Measurements from ENCODE around the gene KCNAB1. TPM values are rescaled to one million over a fixed set of nuclear protein-coding genes. Genes with fewer than 3 reads are reported as not detected.
"Not testable (repeated sequence)": the region's sequence is repeated elsewhere in the genome, so short reads cannot be mapped to it uniquely, and the experiment has no call there.

KCNAB1 gene
- total and polyA plus RNA-seq, 2 of the 8 experiments (the other 6 are each of a cell fraction or from before 2014, with no cell fraction given): 0.51 to 2.3 TPM

DNA sequence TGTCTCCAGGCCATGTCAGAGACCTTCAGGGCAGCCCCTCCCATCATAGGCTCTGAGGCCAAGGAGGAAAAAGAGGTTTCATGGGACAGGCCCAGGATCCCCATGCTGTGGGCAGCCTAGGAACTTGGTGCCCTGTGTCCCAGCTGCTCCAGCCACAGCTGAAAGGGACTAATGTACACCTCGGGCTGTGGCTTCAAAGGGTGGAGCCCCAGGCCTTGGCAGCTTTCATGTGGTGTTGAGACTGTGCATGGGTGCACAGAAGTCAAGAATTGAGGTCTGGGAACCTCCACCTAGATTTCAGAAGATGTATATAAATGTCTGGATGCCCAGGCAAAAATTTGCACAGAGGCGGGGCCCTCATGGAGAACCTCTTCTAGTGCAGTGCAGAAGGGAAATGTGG, 441.2 kb downstream of the KCNAB1 start (continued):
- no peak for TF ChIP-seq RAD21 (IDR thresholded peaks at IDR 0.05 in 1 of 2, conservative IDR thresholded peaks at IDR 0.05 in 1 of 2; ENCODE audit: low read depth in 2 of 2, low read length in 2 of 2)

DNA sequence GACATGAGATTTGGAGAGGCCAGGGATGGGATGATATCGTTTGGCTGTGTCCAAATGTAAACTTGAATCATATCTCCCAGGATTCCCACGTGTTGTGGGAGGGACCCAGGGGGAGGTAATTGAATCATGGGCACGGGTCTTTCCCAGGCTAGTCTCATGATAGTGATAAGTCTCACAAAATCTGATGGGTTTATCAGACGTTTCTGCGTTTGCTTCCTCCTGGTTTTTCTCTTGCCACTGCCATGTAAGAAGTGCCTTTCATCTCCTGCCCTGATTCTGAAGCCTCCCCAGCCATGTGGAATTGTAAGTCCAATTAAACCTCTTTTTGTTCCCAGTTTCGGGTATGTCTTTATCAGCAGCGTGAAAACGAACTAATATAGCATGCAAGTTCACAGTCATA, 442.1 kb downstream of the KCNAB1 start:
- H2BK12ac ChIP-seq (ENCODE audit: low read depth, low read length); H2AFZ ChIP-seq (ENCODE audit: low read length); FAIRE-seq; H3K4me1 ChIP-seq (replicated peaks in 1 of 4; ENCODE audit: control insufficient read depth in 3 of 4, insufficient read depth in 4 of 4, low read length in 3 of 4); H3K23me2 ChIP-seq (ENCODE audit: low read depth, low read length); H2BK120ac ChIP-seq (replicated peaks; ENCODE audit: low read depth, low read length); H3K27ac ChIP-seq (ENCODE audit: low read depth, low read length); H3K27me3 ChIP-seq (replicated peaks in 1 of 4; ENCODE audit: control insufficient read depth in 3 of 4, extremely low read depth in 1 of 4, insufficient read depth in 3 of 4, low read length in 3 of 4); H2BK15ac ChIP-seq (ENCODE audit: low read length); H3K9me3 ChIP-seq (ENCODE audit: insufficient read depth in 2 of 2, low read depth in 1 of 2, low read length in 1 of 2); H3K4me2 ChIP-seq (ENCODE audit: insufficient read depth in 1 of 2, low read depth in 2 of 2, low read length in 2 of 2); H4K8ac ChIP-seq (ENCODE audit: extremely low read depth, insufficient read depth, low read length); H2BK20ac ChIP-seq (ENCODE audit: low read length); H3K23ac ChIP-seq (ENCODE audit: insufficient read length); H3K4ac ChIP-seq (replicated peaks; ENCODE audit: insufficient read length, low read depth, low read length); H4K5ac ChIP-seq (ENCODE audit: insufficient read length, low read depth, low read length); H2AK5ac ChIP-seq (ENCODE audit: low read depth, low read length); H2BK5ac ChIP-seq (ENCODE audit: low read depth, low read length); DNase-seq (ENCODE audit: low read depth in 1 of 2, low spot score in 2 of 2); H4K91ac ChIP-seq (replicated peaks; ENCODE audit: insufficient read length, low read length); H3K56ac ChIP-seq (replicated peaks; ENCODE audit: insufficient read length, low read depth, low read length); H3K79me1 ChIP-seq (ENCODE audit: low read depth, low read length); H3K36me3 ChIP-seq (ENCODE audit: control insufficient read depth in 2 of 4, insufficient read depth in 4 of 4, low read length in 3 of 4); H3K18ac ChIP-seq (ENCODE audit: extremely low read depth, low read length); H3K9ac ChIP-seq (replicated peaks in 1 of 4; ENCODE audit: extremely low read depth in 1 of 4, low read depth in 3 of 4, low read length in 3 of 4); H4K20me1 ChIP-seq (replicated peaks in 1 of 2; ENCODE audit: control insufficient read depth in 1 of 2, insufficient read depth in 2 of 2, low read length in 2 of 2); H3K4me3 ChIP-seq (ENCODE audit: extremely low read depth in 1 of 4, insufficient read depth in 2 of 4, low read depth in 3 of 4, low read length in 4 of 4); H3K14ac ChIP-seq (ENCODE audit: insufficient read length); H3K79me2 ChIP-seq (ENCODE audit: control insufficient read depth in 1 of 2, insufficient read depth in 2 of 2, low read length in 2 of 2): not testable (repeated sequence)
- CTCF ChIA-PET (ENCODE audit: partially characterized antibody): interaction anchor here (1.2 kb wide), 2 partner anchors 8 to 575 kb away, joined by 3 read pairs; no protein-coding TSS in a partner anchor
- POLR2A ChIA-PET (ENCODE audit: partially characterized antibody): interaction anchor here (0.6 to 2.9 kb wide), 2 partner anchors 8 to 187 kb away, joined by 3 to 11 read pairs; partner anchors contain the start of gene SSR3
- WGBS, 2 experiments (ENCODE audit: extremely low coverage in 1 of 2, insufficient coverage in 1 of 2, insufficient read length in 1 of 2, insufficient replicate concordance in 2 of 2, low coverage in 1 of 2, low lambda C conversion rate in 2 of 2, missing lambda C conversion rate in 1 of 2): 88% methylated on average over 8 of the region's 8 CpGs; no CpG with 5 or more reads in 1 of the 2 experiments

Measured in H1 (cell line).